IMR-90 (cell line): Measurements from ENCODE around the gene PDE4B. TPM values are rescaled to one million over a fixed set of nuclear protein-coding genes. Genes with fewer than 3 reads are reported as not detected.

Experiments used
- ATAC-seq: fragments of 200-7000 bp; cut with Tn5 transposase; 2 replicates; pipeline ENCODE4 v1.9.1; 2020; ENCODE audit warnings: low read depth, mild to moderate bottlenecking, moderate library complexity
- BruUV-seq: library from RNA; stranded (reverse); fragments of 400-500 nt; replicated peaks from 2 replicates; lab custom pipeline; 2021; lab: Mats Ljungman, UMichigan
- CTCF ChIA-PET: fragments of 300-600 bp; formaldehyde crosslinking; extraction: SDS; loops from one replicate; lab custom pipeline; 2021; ENCODE audit warnings: antibody characterized with exemption; lab: Yijun Ruan, JAX
- POLR2A ChIA-PET: fragments of 300-600 bp; sonication (Branson Sonifier 250); formaldehyde crosslinking; loops from one replicate; lab custom pipeline; 2022; ENCODE audit warnings: antibody characterized with exemption; ENCODE audit not compliant: unreplicated experiment; lab: Charles Lee
- DNase-seq: peaks from one replicate; pipeline ENCODE4 v3.0.0; 2013
- H2AFZ ChIP-seq: replicated peaks from 2 replicates; pipeline ENCODE3; 2013; ENCODE audit warnings: low read length, mild to moderate bottlenecking; ENCODE audit not compliant: poor library complexity
- H2AK5ac ChIP-seq: 2 replicates; pipeline ENCODE4 v1.6.1; 2013; ENCODE audit warnings: low read depth, low read length, inconsistent platforms
- H2AK9ac ChIP-seq: replicated peaks from 2 replicates; pipeline ENCODE3; 2013; ENCODE audit warnings: mild to moderate bottlenecking, low read depth, low read length, moderate library complexity; ENCODE audit not compliant: poor library complexity
- H2BK120ac ChIP-seq: 2 replicates; pipeline ENCODE4 v1.6.1; 2013; ENCODE audit warnings: low read depth, low read length, inconsistent platforms
- H2BK15ac ChIP-seq: 3 replicates; pipeline ENCODE4 v1.6.1; 2013; ENCODE audit warnings: low read depth, low read length, inconsistent platforms
- H2BK20ac ChIP-seq: 2 replicates; pipeline ENCODE4 v1.6.1; 2013; ENCODE audit warnings: low read depth, mild to moderate bottlenecking, inconsistent platforms, low read length, moderate library complexity
- H2BK5ac ChIP-seq: 2 replicates; pipeline ENCODE4 v1.6.1; 2013; ENCODE audit warnings: mild to moderate bottlenecking, low read depth, low read length, inconsistent platforms; ENCODE audit not compliant: poor library complexity, severe bottlenecking
- H3K14ac ChIP-seq: replicated peaks from 2 replicates; pipeline ENCODE4 v1.6.1; 2013; ENCODE audit warnings: low read depth, low read length, inconsistent platforms
- H3K18ac ChIP-seq: 2 replicates; pipeline ENCODE4 v1.6.1; 2013; ENCODE audit warnings: low read depth, low read length, control low read depth
- H3K23ac ChIP-seq: 2 replicates; pipeline ENCODE4 v1.6.1; 2013; ENCODE audit warnings: low read depth, low read length, inconsistent platforms
- H3K27ac ChIP-seq: 2 replicates; pipeline ENCODE4 v1.5.1; 2013; ENCODE audit warnings: mild to moderate bottlenecking, control low read depth, low read length; ENCODE audit not compliant: insufficient read depth
- H3K27me3 ChIP-seq: 2 replicates; pipeline ENCODE4 v1.6.1; 2013; ENCODE audit warnings: low read length; ENCODE audit not compliant: control insufficient read depth, insufficient read depth
- H3K36me3 ChIP-seq: 2 replicates; pipeline ENCODE4 v1.6.1; 2013; ENCODE audit warnings: low read length, mixed read lengths; ENCODE audit not compliant: control insufficient read depth, insufficient read depth
- H3K4ac ChIP-seq: 2 replicates; pipeline ENCODE4 v1.6.1; 2013; ENCODE audit warnings: low read depth, low read length, inconsistent platforms
- H3K4me1 ChIP-seq: 2 replicates; pipeline ENCODE4 v1.6.1; 2013; ENCODE audit warnings: low read length, mixed read lengths; ENCODE audit not compliant: control insufficient read depth, insufficient read depth
- H3K4me2 ChIP-seq: 2 replicates; pipeline ENCODE4 v1.6.1; 2013; ENCODE audit warnings: low read depth, mild to moderate bottlenecking, control low read depth, low read length, moderate library complexity
- H3K4me3 ChIP-seq: 2 replicates; pipeline ENCODE4 v1.5.1; 2013; ENCODE audit warnings: low read depth, mild to moderate bottlenecking, control low read depth, low read length, moderate library complexity; ENCODE audit not compliant: insufficient read depth
- H3K56ac ChIP-seq: 2 replicates; pipeline ENCODE4 v1.6.1; 2013; ENCODE audit warnings: low read length, inconsistent platforms; ENCODE audit not compliant: insufficient read depth; ENCODE audit errors: extremely low read depth
- H3K79me1 ChIP-seq, 2 experiments: 2 replicates each; pipeline ENCODE4 v1.6.1; 2013; ENCODE audit warnings: low read length in 2 of 2, inconsistent platforms in 1 of 2, low read depth in 1 of 2
- H3K9ac ChIP-seq: 2 replicates; pipeline ENCODE4 v1.6.1; 2013; ENCODE audit warnings: low read depth, low read length, control low read depth
- H3K9me1 ChIP-seq: 2 replicates; pipeline ENCODE4 v1.6.1; 2013; ENCODE audit warnings: low read length, inconsistent platforms; ENCODE audit not compliant: insufficient read depth
- H3K9me3 ChIP-seq: 2 replicates; pipeline ENCODE4 v1.6.1; 2013; ENCODE audit warnings: low read length; ENCODE audit not compliant: control insufficient read depth, insufficient read depth
- H4K20me1 ChIP-seq: 2 replicates; pipeline ENCODE4 v1.6.1; 2013; ENCODE audit warnings: low read length, inconsistent platforms; ENCODE audit not compliant: insufficient read depth
- H4K5ac ChIP-seq: 2 replicates; pipeline ENCODE4 v1.6.1; 2013; ENCODE audit warnings: mild to moderate bottlenecking, low read depth, low read length, control low read depth
- H4K8ac ChIP-seq, 2 experiments: 2 replicates each; pipeline ENCODE4 v1.6.1; 2013; ENCODE audit warnings: low read depth in 2 of 2, low read length in 2 of 2, control low read depth in 1 of 2, inconsistent platforms in 1 of 2
- H4K91ac ChIP-seq: 2 replicates; pipeline ENCODE4 v1.6.1; 2013; ENCODE audit warnings: low read depth, low read length, inconsistent platforms; ENCODE audit not compliant: insufficient read depth
- BHLHE40 ChIP-seq: fragments of 150-350 bp; IDR thresholded peaks from 2 replicates; pipeline ENCODE4 v1.6.1; 2016; ENCODE audit warnings: mild to moderate bottlenecking, low read depth, low read length
- FOS ChIP-seq: fragments of 150-350 bp; IDR thresholded peaks from 2 replicates; pipeline ENCODE4 v1.6.1; 2016; ENCODE audit warnings: low read depth, low read length
- MAFK ChIP-seq: IDR thresholded peaks from 2 replicates; pipeline ENCODE4 v1.6.1; 2012; ENCODE audit warnings: low read depth, low read length, improper control_type of control experiment
- MXI1 ChIP-seq: IDR thresholded peaks from 2 replicates; pipeline ENCODE4 v1.6.1; 2012; ENCODE audit warnings: low read depth, mild to moderate bottlenecking, low read length, moderate library complexity, borderline replicate concordance
- NFE2L2 ChIP-seq: fragments of 150-350 bp; IDR thresholded peaks from 2 replicates; pipeline ENCODE4 v1.6.1; 2016; ENCODE audit warnings: low read depth, mild to moderate bottlenecking, low read length
- POLR2A ChIP-seq: IDR thresholded peaks from 2 replicates; pipeline ENCODE4 v1.6.1; 2012; ENCODE audit warnings: mild to moderate bottlenecking, low read depth, low read length
- RCOR1 ChIP-seq: IDR thresholded peaks from 2 replicates; pipeline ENCODE4 v1.6.1; 2012; ENCODE audit warnings: mild to moderate bottlenecking, low read length, improper control_type of control experiment; ENCODE audit not compliant: insufficient replicate concordance
- WGBS, 2 experiments: methylation state at CpG; one replicate each; pipeline versions ENCODE4 v1.1.5 to v1.1.7; 2013; ENCODE audit warnings: missing lambda C conversion rate in 2 of 2; ENCODE audit not compliant: insufficient read length in 1 of 2; ENCODE audit errors: extremely low coverage in 2 of 2; 5-methylcytosine and 5-hydroxymethylcytosine counted together
- dilution Hi-C: fragments of 300-500 bp; cut with HindIII; formaldehyde crosslinking; loops from one replicate; pipeline ENCODE4 v1.14.3; 2018; ENCODE audit warnings: low sequenced_read_pairs; ENCODE audit not compliant: unreplicated experiment
- in situ Hi-C: fragments of 300-500 bp; cut with MboI; formaldehyde crosslinking; loops from 3 replicates; pipeline ENCODE4 v1.14.3; 2019; ENCODE audit warnings: low sequenced_read_pairs, inconsistent platforms, mixed read lengths
- intact Hi-C: fragments of 100-400 bp; cut with micrococcal nuclease; formaldehyde crosslinking; loops from 2 replicates; pipeline ENCODE4 v1.10.0; 2022
- polyA plus RNA-seq, 3 experiments: library from polyadenylated mRNA; depleted of rRNA; stranded (reverse); fragments of >200 nt; gene quantifications; 2 replicates each; pipeline ENCODE4 v1.2.3, GENCODE V29; 2012; ENCODE audit warnings: low replicate concordance in 1 of 3
- total RNA-seq: library from RNA; depleted of rRNA; stranded (reverse); fragments of >200 nt; gene quantifications from 2 replicates; pipeline ENCODE4 v1.2.3, GENCODE V29; 2012

PDE4B gene
- total and polyA plus RNA-seq, 2 of the 4 experiments (the other 2 are of a cell fraction): 5.8 to 21.3 TPM

DNA sequence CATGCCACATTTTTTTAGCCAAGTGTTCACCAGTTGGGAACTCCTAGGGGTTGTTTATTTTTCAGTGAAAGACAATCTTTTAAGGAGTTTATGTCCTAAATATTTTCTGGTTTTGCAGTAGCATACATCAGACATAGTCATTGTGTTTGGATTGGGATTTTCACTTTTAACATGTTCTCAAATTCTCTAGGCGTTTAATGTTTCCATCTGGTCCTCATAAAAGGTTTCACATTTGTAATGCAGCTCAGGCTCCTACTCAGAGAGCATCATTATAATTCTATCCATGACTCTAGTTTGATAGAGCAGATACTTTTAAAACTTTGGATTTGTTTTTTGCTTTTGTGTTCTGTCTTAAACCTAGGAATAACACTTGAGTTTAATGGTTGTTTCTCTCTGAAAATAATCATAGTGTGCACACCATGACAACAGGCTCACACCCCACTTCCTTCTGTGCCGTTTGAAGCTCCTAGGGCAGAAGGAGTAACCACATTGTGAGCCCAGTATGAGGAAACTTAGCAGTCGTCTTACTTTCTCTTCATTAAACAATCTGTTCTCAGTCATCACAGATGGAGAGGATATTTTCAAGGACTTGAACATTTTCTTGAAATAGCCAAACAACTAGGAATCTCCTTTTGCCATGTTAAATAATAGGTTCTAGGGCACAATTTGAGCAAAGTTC is 219.6 kb downstream of the PDE4B start:
- Histone ChIP-seq H2AK5ac (no peak overlapping the region), H3K56ac (no peak overlapping the region), H3K27ac (no peak overlapping the region), H3K4me1 (no peaks in the 10 kb centered on the region), H3K9me3 (no peaks in the 10 kb centered on the region), H3K23ac (no peak overlapping the region), H4K5ac (no peak overlapping the region), H3K4ac (no peak overlapping the region), H3K18ac (no peak overlapping the region), H2AK9ac (no peak overlapping the region), H3K4me2 (no peak overlapping the region), H4K20me1 (no peaks in the 10 kb centered on the region), H3K14ac (no peak overlapping the region), H4K91ac (no peak overlapping the region), H2BK5ac (no peak overlapping the region), H2BK15ac (no peak overlapping the region), H2BK120ac (no peak overlapping the region), H2BK20ac (no peak overlapping the region), H3K9me1 (no peaks in the 10 kb centered on the region), H3K9ac (no peak overlapping the region), H3K36me3 (no peaks in the 10 kb centered on the region), H2AFZ (no peak overlapping the region), H3K79me1 (no peaks in the 10 kb centered on the region), H4K8ac (no peak overlapping the region), H3K27me3 (no peaks in the 10 kb centered on the region), H3K4me3 (no peak overlapping the region)
- dilution Hi-C loops: no loop called here
- CTCF ChIA-PET: no interaction called here
- BruUV-seq: no TSS peak
- WGBS, 2 experiments: no CpG with 5 or more reads among the region's 3 CpGs
- ATAC-seq (peak; percentile 46), DNase-seq (peak; percentile 37)
- intact Hi-C loops: no loop called here
- POLR2A ChIA-PET: no interaction called here
- TF ChIP-seq NFE2L2 (no peak), FOS (no peak), MXI1 (no peak), BHLHE40 (no peak), RCOR1 (no peak), MAFK (no peak), POLR2A (no peak)
- in situ Hi-C loops: no loop called here
